ENCODE data around the gene RTEL1. TPM values are rescaled to one million over a fixed set of nuclear protein-coding genes. Genes with fewer than 3 reads are reported as not detected.
A peak's percentile ranks its signal among the peaks of the same experiment; 100 is the strongest.

The RTEL1 gene
- total RNA-seq, 1 experiment from 2014 or later = 39.2 TPM

GRCh38 chr20:63697868-63698545 is 39.9 kb downstream of the RTEL1 start:
- peaks cover 59% of the 10 kb centered on the region for H3K36me3 Mint-ChIP-seq (ENCODE audit: insufficient read depth, unreplicated experiment)
- intact Hi-C loops (cut with micrococcal nuclease) = loop anchor here (2.0 to 5.0 kb wide), 4 partner anchors 15 to 161 kb away; partner anchors contain the start of genes PTK6 and RTEL1
- POLR2A ChIA-PET = interaction anchor here (0.6 to 5.4 kb wide), 22 partner anchors 9 to 347 kb away, joined by 3 to 79 read pairs (median 5); partner anchors contain the start of genes ARFRP1, GMEB2, PPDPF and PRPF6

GRCh38 chr20:63698739-63699465 is 40.8 kb downstream of the RTEL1 start:
- peak; percentile 94 for DNase-seq (ENCODE audit: unreplicated experiment)
- Mint-ChIP-seq H3K4me1 (ENCODE audit: insufficient read depth, unreplicated experiment) (peaks cover 17% of the 10 kb centered on the region), H3K4me3 (ENCODE audit: unreplicated experiment) (peak overlapping the region; percentile 72), H3K9me3 (ENCODE audit: unreplicated experiment) (no peaks in the 10 kb centered on the region), H3K27me3 (ENCODE audit: insufficient read depth, unreplicated experiment) (no peaks in the 10 kb centered on the region), H3K27ac (ENCODE audit: low read depth, unreplicated experiment) (peak overlapping the region; percentile 75), H3K36me3 (ENCODE audit: insufficient read depth, unreplicated experiment) (peaks cover 60% of the 10 kb centered on the region)
- intact Hi-C loops (cut with micrococcal nuclease) = loop anchor here (2.0 to 5.0 kb wide), 3 partner anchors 16 to 162 kb away; partner anchors contain the start of genes PTK6 and RTEL1
- ChIA-PET POLR2A (interaction anchor here (0.6 to 5.4 kb wide), 26 partner anchors 9 to 363 kb away, joined by 3 to 79 read pairs (median 4); partner anchors contain the start of genes ARFRP1, GMEB2, PRPF6 and PTK6), CTCF (interaction anchor here (0.7 to 2.0 kb wide), 5 partner anchors 8 to 161 kb away, joined by 3 to 7 read pairs (median 5); partner anchors contain the start of genes ARFRP1, PTK6, STMN3 and ZGPAT)
- BruUV-seq (replicated peaks) = no TSS peak
- TF ChIP-seq CTCF (IDR thresholded peaks at IDR 0.05; ENCODE audit: unreplicated experiment) = no peak

More at GRCh38 chr20:63697868-63698545, 39.9 kb downstream of the RTEL1 start:
- DNase-seq (ENCODE audit: unreplicated experiment) = peak; percentile 44
- no peak for TF ChIP-seq CTCF (IDR thresholded peaks at IDR 0.05; ENCODE audit: unreplicated experiment)
- no peak overlapping the region for H3K27ac Mint-ChIP-seq (ENCODE audit: low read depth, unreplicated experiment)
- CTCF ChIA-PET = interaction anchor here (0.7 to 2.0 kb wide), 5 partner anchors 9 to 160 kb away, joined by 3 to 7 read pairs (median 5); partner anchors contain the start of genes ARFRP1, PTK6, STMN3 and ZGPAT
- H3K9me3 Mint-ChIP-seq (ENCODE audit: unreplicated experiment) = no peaks in the 10 kb centered on the region
- peaks cover 15% of the 10 kb centered on the region for H3K4me1 Mint-ChIP-seq (ENCODE audit: insufficient read depth, unreplicated experiment)
- H3K27me3 Mint-ChIP-seq (ENCODE audit: insufficient read depth, unreplicated experiment) = no peaks in the 10 kb centered on the region
- peak overlapping the region; percentile 72 for H3K4me3 Mint-ChIP-seq (ENCODE audit: unreplicated experiment)
- BruUV-seq (replicated peaks) = no TSS peak

GRCh38 chr20:63699466-63700198 is 41.5 kb downstream of the RTEL1 start:
- no peaks in the 10 kb centered on the region for H3K9me3 Mint-ChIP-seq (ENCODE audit: unreplicated experiment)
- TF ChIP-seq CTCF (IDR thresholded peaks at IDR 0.05; ENCODE audit: unreplicated experiment) = no peak
- no peaks in the 10 kb centered on the region for H3K27me3 Mint-ChIP-seq (ENCODE audit: insufficient read depth, unreplicated experiment)
- H3K36me3 Mint-ChIP-seq (ENCODE audit: insufficient read depth, unreplicated experiment) = peaks cover 53% of the 10 kb centered on the region
- peak overlapping the region; percentile 75 for H3K27ac Mint-ChIP-seq (ENCODE audit: low read depth, unreplicated experiment)
- H3K4me1 Mint-ChIP-seq (ENCODE audit: insufficient read depth, unreplicated experiment) = peaks cover 17% of the 10 kb centered on the region
- peak overlapping the region; percentile 72 for H3K4me3 Mint-ChIP-seq (ENCODE audit: unreplicated experiment)
- ChIA-PET POLR2A (interaction anchor here (0.7 to 5.4 kb wide), 19 partner anchors 8 to 362 kb away, joined by 3 to 79 read pairs (median 5); partner anchors contain the start of genes ARFRP1, PRPF6, PTK6 and RTEL1), CTCF (interaction anchor here (1.3 to 2.0 kb wide), 3 partner anchors 7 to 162 kb away, joined by 5 to 7 read pairs (median 6); partner anchors contain the start of genes ARFRP1, PTK6 and ZGPAT)
- intact Hi-C loops (cut with micrococcal nuclease) = loop anchor here (2.0 to 5.0 kb wide), 3 partner anchors 17 to 162 kb away; partner anchors contain the start of genes PTK6 and RTEL1
- DNase-seq (ENCODE audit: unreplicated experiment) = peak; percentile 35
- TSS peak; percentile 50 for BruUV-seq (replicated peaks)

All from MCF 10A (cell line).